ENCODE data around the gene NUP205.
A peak's percentile ranks its signal among the peaks of the same experiment; 100 is the strongest.

NUP205 gene

GRCh38 chr7:135557455-135558336, at the start of gene NUP205:
NUP205 (plus strand) TSS chr7:135557917; CDS start chr7:135557945, 28 bp downstream.
- peak; percentile 87 to 93 for DNase-seq (ENCODE audit: low read depth in 2 of 2)
- peak within 1 kb of the TSS; percentile 97 to 98 for H3K4me3 ChIP-seq (replicated peaks in 1 of 2; ENCODE audit: low read depth in 2 of 2, low read length in 2 of 2)
- no peak for TF ChIP-seq CTCF (IDR thresholded peaks at IDR 0.05; ENCODE audit: low read depth, low read length)

GRCh38 chr7:135508883-135509588, 48.7 kb upstream of the NUP205 start:
- peak overlapping the region; percentile 80 to 95 for H3K4me3 ChIP-seq (replicated peaks in 1 of 2; ENCODE audit: low read depth in 2 of 2, low read length in 2 of 2)
- TF ChIP-seq CTCF (IDR thresholded peaks at IDR 0.05; ENCODE audit: low read depth, low read length): no peak

DNA sequence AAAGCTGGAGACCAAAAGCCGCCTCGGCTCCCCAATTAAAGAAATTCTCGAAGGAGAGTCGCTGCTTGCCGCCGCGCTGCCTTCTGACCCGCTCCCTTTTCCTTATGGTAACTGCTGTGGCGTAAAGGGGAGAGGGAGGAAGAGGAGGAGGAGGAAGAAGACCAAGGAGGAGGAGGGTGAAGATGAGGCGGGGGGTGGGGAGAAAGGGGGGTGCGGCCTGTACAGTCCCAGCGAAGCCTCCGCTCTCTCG, 48.2 kb upstream of the NUP205 start:
- peak overlapping the region; percentile 80 to 95 for H3K4me3 ChIP-seq (replicated peaks in 1 of 2; ENCODE audit: low read depth in 2 of 2, low read length in 2 of 2)
- DNase-seq (ENCODE audit: low read depth in 2 of 2): peak in 1 of 2 donors; percentile 73
- no peak for TF ChIP-seq CTCF (IDR thresholded peaks at IDR 0.05; ENCODE audit: low read depth, low read length)

More at GRCh38 chr7:135508883-135509588, 48.7 kb upstream of the NUP205 start:
- peak; percentile 34 to 35 for DNase-seq (ENCODE audit: low read depth in 2 of 2)

- no peak for TF ChIP-seq CTCF (IDR thresholded peaks at IDR 0.05; ENCODE audit: low read depth, low read length)
- H3K4me3 ChIP-seq (replicated peaks in 1 of 2; ENCODE audit: low read depth in 2 of 2, low read length in 2 of 2): peak within 1 kb of the TSS; percentile 80 to 95
- DNase-seq (ENCODE audit: low read depth in 2 of 2): peak; percentile 96 to 98
Measured at GRCh38 chr7:135509839-135510591, 47.7 kb upstream of the NUP205 start, which contains the start of gene CNOT4. CNOT4 (minus strand) TSS chr7:135510102; CDS start chr7:135438331, 71,771 bp downstream.

DNA sequence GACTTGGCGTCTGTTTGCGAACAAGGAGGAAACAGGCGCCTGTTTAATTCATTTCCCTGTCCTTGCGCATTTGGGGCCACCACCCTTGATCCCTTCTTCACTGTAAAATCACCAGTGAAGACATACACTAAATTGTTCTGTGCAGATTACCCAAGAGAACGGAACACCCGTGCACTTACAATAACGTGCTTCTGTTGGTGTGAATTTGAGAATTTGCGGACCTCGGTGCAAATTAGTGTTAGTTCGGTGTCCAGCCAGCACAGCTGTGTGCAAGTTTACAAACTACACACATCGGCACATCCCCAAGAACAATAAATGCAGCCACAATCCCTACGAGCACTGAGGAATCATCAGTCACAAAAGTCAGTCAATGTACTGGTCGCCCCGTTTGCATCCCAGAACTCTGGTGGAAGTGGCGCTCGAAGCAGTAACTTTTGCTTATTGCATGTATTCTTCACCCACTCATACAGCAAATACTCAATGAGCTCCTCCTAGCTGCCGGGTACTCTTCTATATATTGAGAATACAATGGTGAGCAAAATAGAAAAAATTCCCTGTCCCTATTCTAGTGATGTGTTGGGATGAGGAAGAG, 47.0 kb upstream of the NUP205 start:
- peak; percentile 12 for TF ChIP-seq CTCF (IDR thresholded peaks at IDR 0.05; ENCODE audit: low read depth, low read length)
- DNase-seq (ENCODE audit: low read depth in 2 of 2): peak; percentile 43 to 45
- H3K4me3 ChIP-seq (replicated peaks in 1 of 2; ENCODE audit: low read depth in 2 of 2, low read length in 2 of 2): peak overlapping the region; percentile 78 to 81
